Heart left ventricle (tissue), 16 donors: ENCODE measurements around the gene TREH. TPM values are rescaled to one million over a fixed set of nuclear protein-coding genes. Genes with fewer than 3 reads are reported as not detected.
A peak's percentile ranks its signal among the peaks of the same experiment; 100 is the strongest.

ENCODE experiments used
- ATAC-seq, 4 donors: fragments of 200-7000 bp; cut with Tn5 transposase; one replicate each; pipeline ENCODE4 v1.9.1; 2020 to 2022; ENCODE audit warnings: moderate library complexity in 4 of 4, mild to moderate bottlenecking in 3 of 4, moderate number of reproducible peaks in 1 of 4
- DNase-seq, 5 donors: peaks; one replicate each; pipeline ENCODE4 v3.0.0-alpha.2; 2020
- H3K27ac ChIP-seq, 12 donors: fragments of 200-600 bp; sonication (generic) in 4 of 12; one replicate each; pipeline versions ENCODE4 v1.5.0 to v1.8.0; 2016 to 2022; ENCODE audit warnings: mild to moderate bottlenecking in 2 of 12
- H3K27me3 ChIP-seq, 9 donors: fragments of 200-600 bp; sonication (generic) in 2 of 9; one replicate each; pipeline versions ENCODE4 v1.5.1 to v1.8.0; 2016 to 2022; ENCODE audit warnings: mild to moderate bottlenecking in 3 of 9
- H3K36me3 ChIP-seq, 9 donors: fragments of 200-600 bp; sonication (generic) in 2 of 9; one replicate each; pipeline versions ENCODE4 v1.5.0 to v1.8.0; 2018 to 2022; ENCODE audit warnings: mild to moderate bottlenecking in 2 of 9
- H3K4me1 ChIP-seq, 12 donors: fragments of 200-600 bp; sonication (generic) in 4 of 12; one replicate each; pipeline versions ENCODE4 v1.5.0 to v1.8.0; 2016 to 2022; ENCODE audit warnings: mild to moderate bottlenecking in 3 of 12
- H3K4me3 ChIP-seq, 12 donors: fragments of 200-600 bp; sonication (generic) in 4 of 12; one replicate each; pipeline versions ENCODE4 v1.5.0 to v1.8.0; 2017 to 2022; ENCODE audit warnings: mild to moderate bottlenecking in 9 of 12, moderate library complexity in 4 of 12
- H3K9me3 ChIP-seq, 12 donors: fragments of 200-600 bp; sonication (generic) in 4 of 12; one replicate each; pipeline versions ENCODE4 v1.5.0 to v1.8.0; 2016 to 2022; ENCODE audit warnings: mild to moderate bottlenecking in 1 of 12
- CTCF ChIP-seq, 12 donors: fragments of 200-600 bp; sonication (generic) in 4 of 12; IDR thresholded peaks; one replicate each; pipeline versions ENCODE4 v1.5.0 to v1.8.0; 2018 to 2022; ENCODE audit warnings: antibody characterized with exemption in 12 of 12, mild to moderate bottlenecking in 5 of 12
- POLR2A ChIP-seq, 2 donors: fragments of 450-650 bp; IDR thresholded peaks; one replicate each; pipeline ENCODE4 v1.6.1; 2017; ENCODE audit warnings: antibody characterized with exemption in 2 of 2, mild to moderate bottlenecking in 2 of 2, moderate library complexity in 2 of 2
- WGBS, 4 donors: extraction: QIAGEN DNeasy Blood & Tissue Kit in 2 of 4; methylation state at CpG; one replicate each; pipeline versions ENCODE4 v1.1.5 to v1.1.7; 2013 to 2018; 5-methylcytosine and 5-hydroxymethylcytosine counted together
- intact Hi-C, 10 donors: fragments of 100-400 bp; cut with DNase I; formaldehyde crosslinking; loops; one replicate each; pipeline versions ENCODE4 v1.11.1 to v1.14.2; 2022
- polyA plus RNA-seq, 2 donors: library from polyadenylated mRNA; stranded (reverse); fragments of 200-250 nt; gene quantifications; one replicate each; pipeline ENCODE4 v1.2.3, GENCODE V29; 2013
- total RNA-seq, 9 donors: library from RNA; depleted of rRNA in 2 of 9; stranded (reverse); fragments of >200 nt in 2 of 9; fragmentation: NEBNext Ultra II Directional in 3 of 9; extraction: Animal tissue kit (Norgen Biotek cat#: 25700) in 3 of 9; gene quantifications; one replicate each; pipeline versions ENCODE4 v1.1.0 to v1.2.4, GENCODE V29; 2016 to 2023
- donor health status: ischemic (EF 13 %, LVEDD 7.1; RV severe dilation, severe dysfunction).
- donor health status: healthy with polysubstance abuse.
- donor health status: DM: no; HTN: yes; CAD: no.
- donor health status: DM: no; HTN: no; CAD: no.
- donor health status: ischemic (EF 25% LVEDD 6.9; RV normal size, moderate dysfunction).
- donor health status: ischemic (EF 25% LVEDD 5.7; RV mildly dilated, moderate dysfunction).
- donor health status: healthy.
- donor health status: DM: yes; HTN: yes; CAD: no.
- donor health status: ischemic (EF 35%, LVEDD 5.7; RV mildly dilated, moderate dysfunction).
- donor health status: nonischemic (EF 11% LVEDD 7.7; RV severe dilation, severe dysfunction).
- donor health status: DM: yes; HTN: yes; CAD: no.
- donor health status: PGD.
- donor health status: ischemic (EF 29% LVEDD 5.4; RV normal size, mild dysfunction).
- donor health status: nonischemic (EF 23%, LVEDD 6.1; RV moderate dilation, normal function).

Gene TREH
- total and polyA plus RNA-seq, 11 donors, result 0.17 to 1.7 TPM; not detected in 9

DNA sequence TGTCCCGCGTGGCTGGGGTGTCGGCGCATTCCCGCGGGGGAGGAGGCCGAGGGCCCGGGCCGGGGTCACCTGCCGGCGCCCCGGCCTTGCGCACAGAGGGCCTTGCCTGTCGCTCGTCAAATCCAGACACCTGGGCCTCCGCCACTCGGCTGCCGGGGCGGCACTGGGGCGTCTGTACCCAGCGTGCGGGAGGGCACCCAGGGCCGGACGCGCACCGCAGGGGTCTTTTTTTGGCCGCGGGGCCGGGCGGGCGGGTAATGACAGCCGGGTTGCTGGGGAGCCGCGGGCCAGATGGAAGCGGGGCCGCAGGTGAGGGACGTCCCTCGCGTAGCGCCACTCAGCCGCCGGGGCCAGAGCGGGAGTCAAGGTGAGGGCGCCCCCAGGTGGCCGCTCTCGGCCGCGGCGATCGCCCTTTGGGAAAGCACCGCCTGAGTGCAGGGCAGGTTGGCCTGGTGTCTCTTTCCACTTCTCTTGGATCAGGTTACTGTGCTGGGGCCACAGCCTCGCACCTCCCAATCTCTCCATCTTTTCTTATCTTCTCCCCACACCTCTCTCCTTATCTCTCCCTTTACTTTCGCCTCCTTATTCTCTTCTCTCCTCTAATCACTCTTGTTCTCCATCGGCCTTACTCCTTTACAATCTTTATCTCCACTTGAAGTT lies 68.5 kb downstream of the TREH start:
- ATAC-seq, result peak; percentile 18 to 45 (median 38)
- WGBS, 4 donors, result 4 to 7% (median 5%) methylated on average over 17 to 54 of the region's 54 CpGs
- intact Hi-C loops, result no loop called here
- Histone ChIP-seq H3K4me3 (peak overlapping the region; percentile 48 to 99 (median 76)), H3K27ac (peak overlapping the region; percentile 74 to 100 (median 93)), H3K36me3 (peaks cover 0 to 30% (median 27%) of the 10 kb centered on the region in 9 donors), H3K4me1 (peaks cover 0 to 72% (median 37%) of the 10 kb centered on the region in 12 donors), H3K27me3 (peaks cover 0 to 18% (median 0%) of the 10 kb centered on the region in 9 donors), H3K9me3 (no peaks in the 10 kb centered on the region)
- peak; percentile 86 to 91 (median 87) for DNase-seq
- TF ChIP-seq CTCF (IDR thresholded peaks at IDR 0.05), result peak; percentile 84 to 97 (median 92)
- peak in 1 of 2 donors; percentile 18 for TF ChIP-seq POLR2A (IDR thresholded peaks at IDR 0.05)

DNA sequence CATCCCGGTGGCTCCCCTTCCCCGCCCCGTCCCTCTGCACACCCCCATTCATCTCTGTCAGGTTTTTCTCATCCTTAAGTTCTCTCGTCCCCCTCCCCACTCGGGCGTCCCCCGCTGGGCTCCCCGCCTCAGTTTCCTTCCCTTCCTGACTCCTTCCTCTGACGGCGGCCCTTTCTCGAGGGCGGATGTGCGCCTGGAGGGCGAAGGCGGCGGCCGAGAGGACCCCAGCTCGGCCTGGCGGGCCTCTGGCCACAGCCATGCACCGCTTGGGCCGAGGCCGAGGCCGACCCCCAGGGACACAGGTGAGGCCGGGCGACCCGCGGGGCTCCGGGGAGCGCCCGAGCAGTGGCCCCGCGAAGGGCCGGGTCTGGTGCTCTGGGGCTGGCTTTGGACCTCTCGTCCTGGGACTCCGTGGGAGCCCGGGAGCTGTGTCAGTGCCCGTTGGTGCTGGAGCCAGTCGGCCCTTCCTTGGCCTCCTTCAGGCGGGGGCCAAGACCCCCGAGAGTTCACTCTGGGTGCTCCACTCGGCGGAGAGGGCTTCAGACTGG lies 69.2 kb downstream of the TREH start:
- Histone ChIP-seq H3K4me1 (peaks cover 0 to 70% (median 37%) of the 10 kb centered on the region in 12 donors), H3K4me3 (peak overlapping the region; percentile 48 to 99 (median 76)), H3K27ac (peak overlapping the region; percentile 74 to 100 (median 93)), H3K9me3 (no peaks in the 10 kb centered on the region), H3K36me3 (peaks cover 0 to 24% (median 21%) of the 10 kb centered on the region in 9 donors), H3K27me3 (peaks cover 0 to 18% (median 0%) of the 10 kb centered on the region in 9 donors)
- TF ChIP-seq CTCF (IDR thresholded peaks at IDR 0.05) (no peak), POLR2A (IDR thresholded peaks at IDR 0.05) (no peak)
- 23 to 44% (median 37%) methylated on average over 22 to 42 of the region's 42 CpGs for WGBS, 4 donors
- peak in 1 of 5 donors; percentile 52 for DNase-seq
- intact Hi-C loops, result no loop called here
- no peak for ATAC-seq

- peak overlapping the region; percentile 74 to 100 (median 93) for H3K27ac ChIP-seq
- intact Hi-C loops, result loop anchor here in 6 of 10 donors (5.0 to 10.0 kb wide), 3 partner anchors 37 to 48 kb away; partner anchors contain the start of gene ARCN1 (in 2 of the 6)
- WGBS, 4 donors, result 38 to 45% (median 40%) methylated on average over 42 to 57 of the region's 57 CpGs
- TF ChIP-seq CTCF (IDR thresholded peaks at IDR 0.05), result no peak
- no peak for TF ChIP-seq POLR2A (IDR thresholded peaks at IDR 0.05)
- peaks cover 0 to 17% (median 14%) of the 10 kb centered on the region in 9 donors for H3K36me3 ChIP-seq
- peaks cover 0 to 74% (median 44%) of the 10 kb centered on the region in 12 donors for H3K4me1 ChIP-seq
- DNase-seq, result no peak
- peak in 1 of 4 donors; percentile 0 for ATAC-seq
- peaks cover 0 to 18% (median 0%) of the 10 kb centered on the region in 9 donors for H3K27me3 ChIP-seq
- H3K9me3 ChIP-seq, result no peaks in the 10 kb centered on the region
- peak overlapping the region; percentile 48 to 99 (median 76) for H3K4me3 ChIP-seq
These were observed 69.8 kb downstream of the TREH start for GRCh38 chr11:118609380-118610224.
